OCI-LY1 (cell line): ENCODE data around the gene NKAIN4.

Experiments
- CTCF ChIP-seq: fragments of 200-600 bp; sonication (generic), shearing (Covaris generic); IDR thresholded peaks from 2 replicates; pipeline ENCODE4 v1.5.1; 2017; ENCODE audit warnings: mild to moderate bottlenecking, antibody characterized with exemption, low read length, moderate library complexity, mixed read lengths
- EZH2 ChIP-seq: fragments of 200-600 bp; sonication (generic), shearing (Covaris generic); IDR thresholded peaks from 2 replicates; pipeline ENCODE4 v1.8.0; 2017; ENCODE audit warnings: borderline replicate concordance, mixed run types, mild to moderate bottlenecking, antibody characterized with exemption, low read length, moderate library complexity, mixed read lengths

- TF ChIP-seq CTCF (no peak), EZH2 (no peak)
Measured at GRCh38 chr20:63232235-63233060, 21.8 kb downstream of the NKAIN4 start.
